ENCODE results near the gene TNRC6B. TPM values are rescaled to one million over a fixed set of nuclear protein-coding genes. Genes with fewer than 3 reads are reported as not detected.
"Not testable (repeated sequence)": the region's sequence is repeated elsewhere in the genome, so short reads cannot be mapped to it uniquely, and the experiment has no call there.

The TNRC6B gene, protein sequence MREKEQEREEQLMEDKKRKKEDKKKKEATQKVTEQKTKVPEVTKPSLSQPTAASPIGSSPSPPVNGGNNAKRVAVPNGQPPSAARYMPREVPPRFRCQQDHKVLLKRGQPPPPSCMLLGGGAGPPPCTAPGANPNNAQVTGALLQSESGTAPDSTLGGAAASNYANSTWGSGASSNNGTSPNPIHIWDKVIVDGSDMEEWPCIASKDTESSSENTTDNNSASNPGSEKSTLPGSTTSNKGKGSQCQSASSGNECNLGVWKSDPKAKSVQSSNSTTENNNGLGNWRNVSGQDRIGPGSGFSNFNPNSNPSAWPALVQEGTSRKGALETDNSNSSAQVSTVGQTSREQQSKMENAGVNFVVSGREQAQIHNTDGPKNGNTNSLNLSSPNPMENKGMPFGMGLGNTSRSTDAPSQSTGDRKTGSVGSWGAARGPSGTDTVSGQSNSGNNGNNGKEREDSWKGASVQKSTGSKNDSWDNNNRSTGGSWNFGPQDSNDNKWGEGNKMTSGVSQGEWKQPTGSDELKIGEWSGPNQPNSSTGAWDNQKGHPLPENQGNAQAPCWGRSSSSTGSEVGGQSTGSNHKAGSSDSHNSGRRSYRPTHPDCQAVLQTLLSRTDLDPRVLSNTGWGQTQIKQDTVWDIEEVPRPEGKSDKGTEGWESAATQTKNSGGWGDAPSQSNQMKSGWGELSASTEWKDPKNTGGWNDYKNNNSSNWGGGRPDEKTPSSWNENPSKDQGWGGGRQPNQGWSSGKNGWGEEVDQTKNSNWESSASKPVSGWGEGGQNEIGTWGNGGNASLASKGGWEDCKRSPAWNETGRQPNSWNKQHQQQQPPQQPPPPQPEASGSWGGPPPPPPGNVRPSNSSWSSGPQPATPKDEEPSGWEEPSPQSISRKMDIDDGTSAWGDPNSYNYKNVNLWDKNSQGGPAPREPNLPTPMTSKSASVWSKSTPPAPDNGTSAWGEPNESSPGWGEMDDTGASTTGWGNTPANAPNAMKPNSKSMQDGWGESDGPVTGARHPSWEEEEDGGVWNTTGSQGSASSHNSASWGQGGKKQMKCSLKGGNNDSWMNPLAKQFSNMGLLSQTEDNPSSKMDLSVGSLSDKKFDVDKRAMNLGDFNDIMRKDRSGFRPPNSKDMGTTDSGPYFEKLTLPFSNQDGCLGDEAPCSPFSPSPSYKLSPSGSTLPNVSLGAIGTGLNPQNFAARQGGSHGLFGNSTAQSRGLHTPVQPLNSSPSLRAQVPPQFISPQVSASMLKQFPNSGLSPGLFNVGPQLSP (N-terminal part only)
- 4.2 and 5.1 TPM in 2 replicates for total RNA-seq (2014; rRNA removed; shearing (Covaris generic); ENCODE audit: low replicate concordance)

DNA sequence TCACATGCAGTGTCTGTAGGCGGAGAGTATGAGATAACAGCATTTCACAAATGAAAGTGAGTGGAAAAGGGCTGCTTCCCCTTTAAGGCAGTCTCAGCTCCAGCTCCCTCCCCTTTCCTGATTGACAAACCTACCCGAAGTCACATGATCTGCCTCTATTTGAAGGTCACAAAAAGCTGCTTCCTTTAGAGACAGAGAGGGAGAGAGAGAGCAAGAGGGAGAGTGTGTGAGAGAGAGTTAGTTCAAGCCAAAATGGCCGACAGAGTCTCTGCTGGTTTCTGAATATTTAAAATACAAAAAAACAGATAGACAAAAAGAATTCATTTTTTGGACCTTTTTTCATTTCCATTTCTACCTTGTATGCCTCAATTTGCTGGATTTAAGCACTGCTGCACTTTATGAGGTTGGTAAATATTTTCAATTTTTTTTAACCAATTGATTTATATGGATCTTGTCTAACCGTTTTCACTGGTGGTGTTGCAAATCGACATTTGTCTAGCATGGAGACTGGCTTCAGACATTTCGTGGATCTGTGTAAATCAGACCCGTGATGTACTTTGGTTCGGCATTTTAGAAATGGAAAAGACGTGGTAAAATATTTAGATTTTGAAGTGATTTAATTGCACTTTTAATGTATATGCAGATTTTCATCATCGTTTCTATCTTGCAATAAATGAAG lies at the start of gene TNRC6B:
Gene TNRC6B (plus strand): TSS at position 188 of the 679 bp plus-strand sequence. CDS start 211 bp downstream, at position 399.
- Histone ChIP-seq H3K4me3 (peak within 1 kb of the TSS; percentile 69), H3K36me3 (no peaks in the 10 kb centered on the region), H3K9me3 (no peaks in the 10 kb centered on the region), H3K27me3 (no peaks in the 10 kb centered on the region)
- DNase-seq, result peak; percentile 80

DNA sequence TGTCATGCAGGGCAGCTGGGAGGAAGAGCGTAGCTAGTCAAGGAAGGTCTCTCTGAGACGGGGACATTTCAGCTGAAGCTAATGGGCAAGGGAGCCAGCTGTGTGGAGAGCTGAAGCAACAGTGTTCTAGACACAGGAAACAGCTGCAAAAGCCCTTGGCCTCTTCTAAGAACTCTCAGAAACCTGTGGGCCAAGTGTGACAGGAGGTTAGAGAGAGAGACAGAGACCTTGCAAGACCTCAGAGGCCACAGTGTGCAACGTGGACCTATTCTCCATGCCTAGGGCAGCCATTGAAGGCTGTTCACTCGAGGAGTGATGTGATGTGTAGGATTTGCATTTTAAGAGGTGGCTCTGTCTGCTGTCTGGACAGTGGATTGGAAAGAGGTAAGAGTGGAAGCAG lies 48.7 kb upstream of the TNRC6B start:
- Histone ChIP-seq H3K36me3 (no peaks in the 10 kb centered on the region), H3K9me3 (no peaks in the 10 kb centered on the region), H3K27me3 (no peaks in the 10 kb centered on the region), H3K4me3 (no peak overlapping the region)
- DNase-seq, result no peak

DNA sequence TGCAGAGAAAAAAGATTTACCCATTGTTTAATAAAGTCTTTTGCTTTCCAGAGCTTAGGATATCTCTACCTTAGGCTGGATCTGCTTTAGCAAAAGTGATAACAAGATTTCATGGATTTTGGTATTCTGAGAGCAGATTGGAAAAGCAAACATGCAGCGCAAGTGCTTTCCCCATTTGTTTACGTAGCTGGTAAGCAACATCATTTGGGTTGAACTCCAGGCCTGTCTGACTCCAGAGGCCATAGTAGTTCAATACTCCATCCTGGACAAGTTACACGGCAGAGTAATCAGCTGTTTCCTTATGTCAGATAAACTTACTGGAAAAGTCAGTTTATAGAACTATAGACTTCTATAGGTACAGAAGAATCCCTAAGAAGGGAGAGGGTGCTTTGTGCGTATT lies 40.6 kb upstream of the TNRC6B start:
- Histone ChIP-seq H3K36me3 (no peaks in the 10 kb centered on the region), H3K27me3 (no peaks in the 10 kb centered on the region), H3K4me3 (no peak overlapping the region), H3K9me3 (no peaks in the 10 kb centered on the region)
- DNase-seq, result no peak

DNA sequence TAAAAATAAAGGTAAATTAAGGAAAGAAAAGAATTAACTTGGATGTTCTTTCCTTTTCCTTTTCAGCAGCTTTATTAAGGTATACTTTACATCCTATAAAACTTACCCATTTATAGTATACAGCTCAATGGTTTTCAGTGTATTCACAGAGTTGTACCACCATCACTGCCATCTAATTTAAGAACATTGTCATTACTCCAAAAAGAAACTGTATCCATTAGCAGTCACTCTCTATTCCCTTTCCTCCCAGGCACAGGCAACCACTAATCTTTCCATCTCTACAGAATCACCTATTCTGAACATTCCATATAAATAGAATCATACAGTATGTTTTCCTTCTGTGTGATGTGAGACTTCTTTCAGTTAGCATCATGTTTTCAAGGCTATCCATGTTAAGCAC lies 38.9 kb upstream of the TNRC6B start:
- H3K36me3 ChIP-seq, result no peaks in the 10 kb centered on the region
- no peak for DNase-seq
- no peaks in the 10 kb centered on the region for H3K9me3 ChIP-seq
- H3K27me3 ChIP-seq, result no peaks in the 10 kb centered on the region
- H3K4me3 ChIP-seq, result no peak overlapping the region

DNA sequence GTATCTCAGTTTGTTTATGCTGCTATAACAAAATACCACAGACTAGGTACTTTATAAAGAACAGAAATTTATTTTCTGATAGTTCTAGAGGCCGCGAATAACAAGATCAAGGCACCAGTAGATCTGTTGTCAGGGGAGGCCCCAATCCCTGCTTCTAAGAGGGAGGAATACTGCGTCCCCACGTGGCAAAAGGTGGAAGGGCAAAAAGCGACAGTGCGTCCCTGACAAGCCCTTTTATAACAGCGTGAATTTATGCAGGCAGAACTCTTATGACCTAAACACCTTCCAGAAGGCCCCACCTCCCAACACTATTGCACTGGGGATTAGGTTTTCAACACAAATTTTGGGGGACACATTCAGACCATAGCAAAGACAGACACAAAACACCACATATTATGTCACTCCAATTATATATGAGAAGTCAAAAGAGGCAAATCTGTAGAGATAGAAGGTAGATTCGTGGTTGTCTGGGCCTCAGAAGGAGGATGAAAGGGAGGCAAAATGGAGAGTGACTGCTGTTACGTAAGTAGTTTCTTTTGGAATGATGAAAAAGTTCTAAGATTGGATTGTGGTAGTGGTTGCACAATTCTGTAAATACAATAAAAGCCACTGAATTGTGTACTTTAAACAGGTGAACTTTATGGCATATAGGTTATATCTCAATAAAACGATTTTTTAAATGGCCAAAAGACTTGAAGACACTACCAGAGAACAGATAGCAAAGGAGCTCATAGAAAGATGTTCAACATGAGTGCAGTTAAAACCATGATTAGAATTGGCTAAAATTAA lies 30.1 kb upstream of the TNRC6B start:
- Histone ChIP-seq H3K36me3 (no peaks in the 10 kb centered on the region), H3K9me3 (no peaks in the 10 kb centered on the region), H3K4me3 (no peak overlapping the region), H3K27me3 (no peaks in the 10 kb centered on the region)
- no peak for DNase-seq

DNA sequence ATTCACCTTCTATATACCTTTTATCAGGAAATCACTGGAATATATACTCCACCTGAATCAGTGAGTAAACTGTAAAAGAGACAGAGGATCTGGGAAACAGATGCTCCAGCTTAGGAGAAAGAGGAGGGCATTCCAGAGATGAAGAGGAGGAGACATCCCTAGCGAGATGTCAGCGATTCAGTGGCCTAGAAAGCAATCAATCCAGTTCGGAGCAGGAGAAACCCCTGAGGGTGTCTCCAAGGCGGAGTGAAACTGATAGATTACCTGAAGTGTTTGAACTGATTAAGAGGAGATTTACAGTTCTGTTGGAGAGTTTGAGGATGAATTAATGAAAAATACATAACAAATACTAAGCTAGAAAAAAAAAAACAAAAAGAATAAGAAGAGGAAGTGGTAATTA lies 24.5 kb upstream of the TNRC6B start:
- no peaks in the 10 kb centered on the region for H3K36me3 ChIP-seq
- H3K4me3 ChIP-seq, result no peak overlapping the region
- no peak for DNase-seq
- no peaks in the 10 kb centered on the region for H3K9me3 ChIP-seq
- no peaks in the 10 kb centered on the region for H3K27me3 ChIP-seq

DNA sequence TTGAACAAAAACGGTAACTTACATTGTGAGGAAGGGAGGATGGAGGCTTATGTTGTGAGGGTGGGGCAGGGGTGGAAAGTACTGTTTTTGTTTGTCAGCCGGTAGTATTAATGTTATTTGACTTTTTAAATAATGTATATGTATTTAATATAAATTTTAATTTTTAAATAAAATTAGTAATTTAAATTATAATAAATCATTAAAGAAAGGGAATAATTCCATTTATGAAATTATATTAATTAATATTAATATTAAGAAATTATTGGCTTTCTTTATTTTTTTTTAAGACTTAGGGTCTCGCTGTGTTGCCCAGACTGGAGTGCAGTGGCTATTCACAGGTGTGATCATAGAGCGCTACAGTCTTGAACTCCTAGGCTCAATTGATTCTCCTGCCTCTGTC lies 24.0 kb upstream of the TNRC6B start:
- no peaks in the 10 kb centered on the region for H3K27me3 ChIP-seq
- no peaks in the 10 kb centered on the region for H3K9me3 ChIP-seq
- H3K36me3 ChIP-seq, result no peaks in the 10 kb centered on the region
- DNase-seq, result no peak
- H3K4me3 ChIP-seq, result no peak overlapping the region

DNA sequence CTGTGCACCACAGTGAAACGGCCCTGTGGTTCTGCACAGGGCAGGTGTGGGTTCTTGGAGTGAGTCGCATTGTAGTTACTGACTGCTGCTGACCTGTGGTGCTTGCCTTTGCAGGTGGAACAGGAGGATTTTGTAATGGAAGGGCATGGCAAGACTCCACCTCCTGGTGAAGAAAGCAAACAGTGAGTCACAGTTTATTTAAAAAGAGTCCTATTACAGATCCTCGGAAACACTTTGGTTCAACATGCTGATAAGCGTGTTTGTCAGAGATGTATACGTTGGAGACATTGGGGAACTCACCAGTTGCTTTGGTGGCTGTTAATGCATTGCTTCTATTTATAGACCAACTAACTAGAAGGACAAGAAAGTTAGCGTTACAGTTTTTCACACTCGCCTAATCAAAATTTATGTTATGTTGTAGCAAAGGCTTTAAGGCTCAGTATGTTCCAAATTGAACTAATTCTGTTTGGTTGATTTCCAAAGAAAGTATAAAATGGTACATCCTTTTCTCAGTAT lies 21.7 kb upstream of the TNRC6B start:
- Histone ChIP-seq H3K4me3 (no peak overlapping the region), H3K36me3 (no peaks in the 10 kb centered on the region), H3K27me3 (no peaks in the 10 kb centered on the region), H3K9me3 (no peaks in the 10 kb centered on the region)
- DNase-seq, result no peak

DNA sequence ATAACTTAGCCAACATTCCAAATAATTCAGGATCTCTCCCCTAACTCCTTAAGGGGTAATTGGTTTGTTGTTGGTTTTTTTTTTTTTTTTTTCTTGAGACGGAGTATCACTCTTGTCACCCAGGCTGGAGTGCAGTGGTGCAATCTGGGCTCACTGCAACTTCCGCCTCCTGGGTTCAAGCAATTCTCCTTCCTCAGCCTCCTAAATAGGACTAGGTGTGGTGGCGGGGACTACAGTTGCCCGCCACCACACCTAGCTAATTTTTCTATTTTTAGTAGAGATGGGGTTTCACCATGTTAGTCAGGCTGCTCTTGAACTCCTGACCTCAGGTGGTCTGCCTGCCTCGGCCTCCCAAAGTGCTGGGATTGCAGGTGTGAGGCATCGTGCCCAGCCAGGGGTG lies 21.0 kb upstream of the TNRC6B start:
- H3K27me3 ChIP-seq, H3K9me3 ChIP-seq, H3K4me3 ChIP-seq, H3K36me3 ChIP-seq, DNase-seq: not testable (repeated sequence)

DNA sequence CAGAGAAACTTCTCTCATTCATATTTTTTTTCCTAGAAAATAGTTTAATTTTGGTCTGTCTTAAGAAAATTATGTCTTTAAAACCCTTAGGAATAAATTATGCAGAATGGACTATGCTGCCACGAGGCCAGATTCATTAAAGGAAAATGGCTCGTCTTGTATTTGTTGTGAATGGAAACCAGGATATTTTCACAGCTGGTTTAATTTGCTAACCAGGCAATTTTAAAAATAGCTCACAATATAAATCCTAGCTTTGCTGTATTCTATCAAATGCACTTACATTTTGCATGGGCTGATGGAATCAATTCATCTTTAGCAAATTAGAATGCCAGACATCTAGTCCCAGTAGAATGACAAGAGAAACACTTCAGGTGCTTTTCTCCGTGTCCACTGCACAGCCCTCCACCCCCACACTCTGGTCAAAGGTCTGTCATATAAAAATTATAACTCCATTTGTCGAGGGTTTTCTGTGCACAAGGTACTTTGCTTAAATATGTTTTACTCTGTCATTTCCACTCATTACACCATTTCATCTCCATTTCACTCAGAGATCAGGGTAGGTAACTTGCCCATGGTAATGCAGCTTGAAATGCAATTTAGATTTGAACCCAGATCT lies 20.3 kb upstream of the TNRC6B start:
- H3K36me3 ChIP-seq, result no peaks in the 10 kb centered on the region

DNA sequence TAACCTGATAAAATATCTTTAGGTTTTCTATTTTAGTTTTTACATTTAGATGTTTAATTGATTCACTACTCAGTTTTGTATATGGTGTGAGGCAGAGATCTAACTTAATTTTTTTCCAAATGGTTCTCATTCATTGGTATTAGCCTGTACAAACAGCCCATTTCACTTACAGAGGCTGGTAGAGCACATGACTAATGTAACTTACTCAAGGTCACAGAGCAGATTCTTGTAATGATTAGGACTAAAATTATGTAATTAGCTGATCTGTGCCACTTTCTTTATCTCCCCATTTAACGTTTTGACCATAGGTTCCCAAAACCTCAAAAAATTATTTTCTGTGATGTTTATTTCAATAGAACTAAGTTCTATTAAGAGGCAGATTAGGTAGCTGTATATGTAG lies 16.5 kb upstream of the TNRC6B start:
- no peak for DNase-seq
- no peaks in the 10 kb centered on the region for H3K9me3 ChIP-seq
- H3K4me3 ChIP-seq, result no peak overlapping the region
- H3K27me3 ChIP-seq, result no peaks in the 10 kb centered on the region
- H3K36me3 ChIP-seq, result no peaks in the 10 kb centered on the region

More for the DNA sequence above, 20.3 kb upstream of the TNRC6B start:
- no peak overlapping the region for H3K4me3 ChIP-seq
- H3K27me3 ChIP-seq, result no peaks in the 10 kb centered on the region
- DNase-seq, result no peak
- H3K9me3 ChIP-seq, result no peaks in the 10 kb centered on the region

DNA sequence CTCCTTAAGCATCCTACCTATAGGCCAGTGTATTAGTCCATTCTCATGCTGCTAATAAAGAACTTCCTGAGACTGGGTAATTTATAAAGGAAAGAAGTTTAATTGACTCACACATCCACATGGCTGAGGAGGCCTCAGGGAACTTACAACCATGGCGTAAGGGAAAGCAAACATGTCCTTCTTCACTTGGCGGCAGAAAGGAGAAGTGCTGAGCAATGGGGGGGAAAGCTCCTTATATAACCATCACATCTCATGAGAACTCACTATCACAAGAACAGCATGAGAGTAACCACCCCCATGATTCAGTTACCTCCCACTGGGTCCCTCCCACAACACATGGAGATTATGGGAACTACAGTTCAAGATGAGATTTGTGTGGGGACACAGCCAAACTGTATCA lies 12.2 kb upstream of the TNRC6B start:
- H3K36me3 ChIP-seq, DNase-seq, H3K27me3 ChIP-seq, H3K9me3 ChIP-seq, H3K4me3 ChIP-seq: not testable (repeated sequence)

DNA sequence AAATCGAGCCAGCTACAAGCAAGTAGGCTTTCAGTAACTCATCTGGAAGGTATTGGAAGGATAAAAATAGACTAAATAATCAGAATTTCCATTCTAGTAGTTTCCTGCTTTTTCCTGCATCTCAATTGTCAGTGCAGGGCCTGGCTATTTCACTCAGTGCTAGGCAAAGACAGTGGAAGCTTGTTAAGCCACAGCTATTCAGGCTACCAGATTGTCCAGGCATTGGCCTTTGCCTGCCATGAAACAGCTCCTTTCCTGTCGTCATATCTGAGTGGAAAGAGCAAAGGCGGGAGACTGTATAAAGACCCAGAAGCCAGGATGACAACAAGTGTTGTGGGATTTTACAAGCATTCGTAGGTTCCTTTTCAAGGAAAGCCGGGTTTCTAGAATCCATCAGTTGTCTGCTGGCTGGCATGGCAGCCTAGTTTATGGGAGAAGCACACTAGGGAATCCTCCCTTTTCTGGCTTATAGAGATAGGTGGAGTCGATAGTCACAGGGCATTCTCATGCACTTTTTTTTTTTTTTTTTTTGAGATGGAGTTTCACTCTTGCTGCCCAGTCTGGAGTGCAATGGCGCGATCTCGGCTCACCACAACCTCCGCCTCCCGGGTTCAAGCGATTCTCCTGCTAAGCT lies 2.0 kb upstream of the TNRC6B start:
- H3K36me3 ChIP-seq, result no peaks in the 10 kb centered on the region
- DNase-seq, result no peak
- no peak overlapping the region for H3K4me3 ChIP-seq
- no peaks in the 10 kb centered on the region for H3K9me3 ChIP-seq
- no peaks in the 10 kb centered on the region for H3K27me3 ChIP-seq

DNA sequence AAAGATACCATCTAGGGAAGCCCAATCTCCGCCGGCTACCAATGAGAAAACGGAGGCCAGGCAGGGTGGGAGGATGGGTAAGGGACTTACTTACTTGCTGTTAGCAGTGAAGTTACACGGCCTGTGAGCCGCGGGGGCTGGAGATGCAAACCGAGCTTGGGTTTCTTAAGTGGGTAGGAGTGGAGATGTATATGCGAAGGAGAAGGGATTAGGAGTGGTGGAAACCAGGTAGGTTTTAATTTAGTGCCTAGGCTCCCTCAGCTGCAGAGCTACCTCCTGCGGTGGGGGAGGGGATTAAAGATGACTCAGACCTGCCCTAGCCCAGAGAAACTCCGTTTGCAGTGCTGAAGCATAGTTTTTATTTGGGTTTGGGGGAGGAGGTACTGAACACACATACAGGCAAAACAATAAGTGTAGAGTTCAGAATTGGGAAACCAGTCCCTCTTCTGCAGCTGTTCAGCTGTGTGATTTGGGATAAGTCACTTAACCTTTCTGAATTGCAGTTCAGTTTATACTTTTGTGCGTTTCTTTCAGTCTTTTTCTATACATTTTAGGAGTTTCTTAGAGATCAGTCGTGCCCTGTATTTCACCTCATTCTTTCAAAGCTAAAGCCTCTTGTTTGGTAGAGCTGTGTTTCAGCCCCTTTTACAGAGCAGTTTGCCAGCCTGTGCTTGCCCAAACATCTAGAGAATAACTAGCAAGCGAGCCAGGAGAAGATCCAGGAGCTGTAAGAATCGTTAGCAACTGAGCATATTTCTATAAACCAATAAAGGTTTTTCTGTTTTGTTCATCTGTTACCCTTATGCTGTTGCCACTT lies 596 bp upstream of the TNRC6B start:
- peak overlapping the region; percentile 69 for H3K4me3 ChIP-seq
- no peaks in the 10 kb centered on the region for H3K36me3 ChIP-seq
- DNase-seq, result peak; percentile 68
- H3K27me3 ChIP-seq, result no peaks in the 10 kb centered on the region
- no peaks in the 10 kb centered on the region for H3K9me3 ChIP-seq
